COLO668 (cell line): ENCODE measurements around the gene C1orf226.
"Not testable (repeated sequence)": the region's sequence is repeated elsewhere in the genome, so short reads cannot be mapped to it uniquely, and the experiment has no call there.

ENCODE experiments used
- DNase-seq: peaks from one replicate; lab custom pipeline; 2025; ENCODE audit not compliant: unreplicated experiment; lab: John Stamatoyannopoulos, UW

The C1orf226 gene

DNA sequence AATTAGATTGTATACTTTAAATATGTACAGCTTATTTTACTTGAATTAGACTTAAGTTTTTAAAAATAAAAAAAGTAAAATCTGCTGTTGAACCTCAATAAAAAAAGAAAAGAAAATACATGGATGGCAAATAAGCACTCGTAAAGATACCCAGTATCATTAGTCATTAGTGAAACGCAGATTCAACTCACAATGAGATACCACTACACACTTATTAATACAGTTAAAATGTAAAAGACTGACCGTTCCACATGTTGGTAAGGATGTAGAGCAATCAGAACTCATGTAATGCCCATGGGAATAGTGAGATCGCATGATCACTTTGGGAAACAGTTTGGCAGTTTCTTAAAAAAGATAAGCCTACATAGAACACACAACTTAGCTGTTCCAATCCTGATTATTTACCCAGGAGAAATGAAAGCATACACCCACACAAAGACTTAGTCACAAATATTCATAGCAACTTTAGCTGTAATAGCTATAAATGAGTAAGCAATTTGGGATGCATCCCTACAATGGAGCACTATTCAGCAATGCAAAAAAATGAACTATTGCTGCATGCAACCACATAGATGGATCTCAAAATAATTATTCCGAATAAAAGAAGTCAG lies 23.1 kb downstream of the C1orf226 start:
- no peak for DNase-seq

GRCh38 chr1:162405800-162406199 lies 24.3 kb downstream of the C1orf226 start:
- DNase-seq: no peak

DNA sequence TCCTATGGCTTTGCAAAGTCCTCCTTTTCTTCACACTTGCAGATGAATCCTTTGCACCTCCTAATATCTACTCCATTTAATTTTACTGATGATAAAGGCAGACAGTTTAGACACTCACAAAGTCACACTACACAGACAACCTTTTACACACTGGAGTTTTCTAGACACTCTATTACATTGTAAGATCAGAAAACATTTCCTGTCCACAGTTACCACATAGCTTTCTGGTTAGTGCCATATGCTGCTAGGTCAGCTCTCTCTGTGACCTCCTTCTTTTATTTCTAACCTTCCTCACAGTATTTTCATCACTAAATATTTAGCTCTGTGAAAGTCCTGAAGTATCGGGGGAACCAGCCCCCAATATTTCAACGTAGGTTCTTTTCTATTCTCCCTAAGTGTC lies 25.3 kb downstream of the C1orf226 start:
- DNase-seq: no peak

GRCh38 chr1:162407539-162407938 lies 26.0 kb downstream of the C1orf226 start:
- no peak for DNase-seq

- DNase-seq: no peak
These were observed 30.5 kb downstream of the C1orf226 start, which contains the start of gene SH2D1B for GRCh38 chr1:162412002-162412401. Gene SH2D1B (minus strand): TSS chr1:162412136. CDS start chr1:162412016, 120 bp downstream.

- DNase-seq: no peak
These were observed 34.7 kb downstream of the C1orf226 start for GRCh38 chr1:162416215-162416614.

DNA sequence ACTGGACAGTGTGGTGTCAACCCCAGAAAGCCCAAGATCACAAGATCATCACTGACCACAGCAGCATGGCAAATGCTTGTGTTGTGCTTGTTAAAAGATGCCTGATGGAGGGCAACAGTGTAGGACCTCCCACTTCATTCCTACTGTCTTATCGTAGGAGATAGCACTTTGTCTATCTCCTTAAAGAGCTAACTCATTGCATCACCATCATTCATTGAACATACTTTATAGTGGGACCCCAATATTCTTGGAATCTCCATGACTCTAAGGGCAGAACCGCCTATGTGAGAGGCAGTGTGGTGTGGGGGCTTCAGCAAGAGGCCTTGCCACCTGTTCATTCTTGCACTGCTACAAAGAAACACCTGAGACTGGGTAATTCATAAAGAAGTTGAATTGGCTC lies 35.4 kb downstream of the C1orf226 start:
- no peak for DNase-seq

- DNase-seq: no peak
These were observed 36.1 kb downstream of the C1orf226 start for GRCh38 chr1:162417650-162418049.

DNA sequence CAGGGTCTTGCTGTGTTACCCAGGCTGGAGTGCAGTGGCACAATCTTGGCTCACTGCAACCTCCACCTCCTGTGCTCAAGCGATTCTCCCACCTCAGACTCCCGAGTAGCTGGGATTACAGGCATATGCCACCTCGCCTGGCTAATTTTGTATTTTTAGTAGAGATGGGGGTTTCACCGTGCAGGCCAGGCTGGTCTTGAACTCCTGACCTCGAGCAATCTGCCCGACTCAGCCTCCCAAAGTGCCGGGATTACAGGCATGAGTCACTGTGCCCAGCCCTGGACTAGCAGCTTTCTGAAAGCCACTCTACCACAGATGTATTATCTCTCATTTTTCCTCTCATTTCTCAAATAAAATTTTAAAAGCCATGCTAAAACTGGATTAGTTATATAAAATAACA lies 37.1 kb downstream of the C1orf226 start:
- DNase-seq: not testable (repeated sequence)

GRCh38 chr1:162419450-162419931 lies 38.0 kb downstream of the C1orf226 start:
- DNase-seq: not testable (repeated sequence)

DNA sequence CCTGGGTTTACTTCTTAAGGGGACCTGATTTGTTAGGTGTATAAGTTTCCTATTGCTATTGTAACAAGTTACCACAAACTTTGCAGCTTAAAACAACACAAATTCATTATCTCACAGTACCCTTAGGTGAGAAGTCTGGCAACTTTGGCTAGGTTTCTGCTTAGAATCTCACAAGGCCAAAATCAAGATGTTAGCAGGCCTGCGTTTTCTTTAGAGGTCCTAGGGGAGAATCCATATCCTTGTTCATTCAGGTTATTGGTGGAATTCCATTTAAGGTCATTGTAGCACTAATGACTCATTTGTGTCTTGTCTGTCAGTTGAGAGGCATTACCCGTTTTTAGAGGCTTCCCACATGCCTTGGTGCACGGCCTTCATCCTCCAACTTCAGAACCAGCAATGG lies 38.6 kb downstream of the C1orf226 start:
- DNase-seq: no peak

DNA sequence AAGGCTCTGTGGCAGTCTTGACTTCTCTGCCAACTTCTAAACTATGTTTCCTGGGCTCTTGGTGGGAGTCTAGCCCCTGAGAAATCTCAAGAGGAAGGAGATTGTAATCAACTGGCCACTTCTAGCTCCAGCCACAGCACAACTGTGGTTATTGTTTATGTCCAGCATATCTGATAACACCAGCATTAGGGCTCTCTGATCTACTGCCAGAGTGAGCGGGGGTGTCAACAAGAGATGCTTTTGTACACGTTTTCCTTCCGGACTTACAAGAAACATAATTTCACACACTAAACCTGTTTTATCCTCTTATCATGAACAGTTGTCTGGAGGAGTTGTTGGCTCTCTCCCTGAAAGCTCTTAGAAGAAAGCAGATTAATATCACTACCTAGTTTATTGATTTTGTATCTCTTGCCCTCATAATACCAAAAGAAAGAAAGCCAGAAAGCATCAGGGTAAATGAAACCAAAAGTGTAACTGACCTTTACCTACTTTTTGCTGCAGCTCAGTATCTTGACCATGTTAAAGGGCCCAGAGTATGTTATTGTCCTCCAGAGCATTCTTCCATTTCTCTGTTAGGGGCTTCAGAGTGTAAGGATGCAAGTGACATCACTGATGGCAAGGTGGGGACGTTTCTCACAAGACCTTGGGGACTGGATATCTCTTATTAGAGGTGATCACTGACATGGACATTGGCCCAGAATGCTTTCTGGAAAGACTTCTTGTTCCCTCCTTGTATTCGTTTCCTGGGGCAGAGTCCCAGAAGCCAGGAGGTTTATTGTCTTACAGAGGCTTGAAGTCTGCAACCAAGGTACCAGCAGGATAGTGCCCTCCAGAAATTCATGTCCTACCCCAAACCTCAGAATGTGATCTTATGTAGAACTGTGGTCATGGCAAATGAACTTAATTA lies 40.0 kb downstream of the C1orf226 start:
- no peak for DNase-seq

- no peak for DNase-seq
These were observed 41.3 kb downstream of the C1orf226 start for GRCh38 chr1:162422662-162423375.

DNA sequence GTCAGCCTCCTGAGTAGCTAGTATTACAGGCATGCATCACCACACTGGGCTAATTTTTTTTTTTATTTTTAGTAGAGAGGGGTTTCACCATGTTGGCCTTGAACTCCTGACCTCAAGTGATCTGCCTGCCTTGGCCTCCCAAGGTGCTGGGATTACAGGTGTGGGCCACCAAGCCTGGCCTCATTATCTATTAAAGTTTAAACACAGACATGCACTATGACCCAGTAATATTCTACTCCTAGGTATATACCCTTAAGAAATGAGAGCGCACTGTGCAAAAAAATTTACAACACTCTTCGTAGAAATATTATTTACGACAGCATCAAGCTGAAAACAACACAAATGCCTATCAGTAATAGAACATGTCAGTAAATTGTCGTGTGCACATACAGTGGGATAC lies 49.1 kb downstream of the C1orf226 start:
- no peak for DNase-seq

DNA sequence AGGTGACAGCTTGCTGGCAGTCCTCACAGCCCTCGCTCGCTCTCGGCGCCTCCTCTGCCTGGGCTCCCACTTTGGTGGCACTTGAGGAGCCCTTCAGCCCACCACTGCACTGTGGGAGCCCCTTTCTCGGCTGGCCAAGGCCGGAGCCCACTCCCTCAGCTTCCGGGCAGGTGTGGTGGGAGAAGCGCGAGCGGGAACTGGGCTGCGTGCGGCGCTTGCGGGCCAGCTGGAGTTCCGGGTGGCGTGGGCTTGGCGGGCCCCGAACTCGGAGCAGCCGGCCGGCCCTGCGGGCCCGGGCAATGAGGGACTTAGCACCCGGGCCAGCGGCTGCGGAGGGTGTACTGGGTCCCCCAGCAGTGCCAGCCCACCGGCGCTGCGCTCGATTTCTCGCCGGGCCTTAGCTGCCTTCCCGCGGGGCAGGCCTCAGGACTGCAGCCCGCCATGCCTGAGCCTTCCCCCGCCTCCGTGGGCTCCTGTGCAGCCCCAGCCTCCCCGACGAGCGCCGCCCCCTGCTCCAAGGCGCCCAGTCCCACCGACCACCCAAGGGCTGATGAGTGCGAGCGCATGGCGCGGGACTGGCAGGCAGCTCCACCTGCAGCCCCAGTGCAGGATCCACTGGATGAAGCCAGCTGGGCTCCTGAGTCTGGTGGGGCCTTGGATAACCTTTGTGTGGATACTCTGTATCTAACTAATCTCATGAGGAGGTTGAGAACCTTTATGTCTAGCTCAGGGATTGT lies 51.6 kb downstream of the C1orf226 start:
- DNase-seq: not testable (repeated sequence)
